ENCODE measurements around the gene USP33. TPM values are rescaled to one million over a fixed set of nuclear protein-coding genes. Genes with fewer than 3 reads are reported as not detected.
"Not testable (repeated sequence)": the region's sequence is repeated elsewhere in the genome, so short reads cannot be mapped to it uniquely, and the experiment has no call there.

USP33 gene
- total RNA-seq, 2 donors from 2014 or later: 46.6 to 47.1 TPM

GRCh38 chr1:77655431-77655974 is 104.1 kb downstream of the USP33 start:
- Mint-ChIP-seq H3K9me3 (peaks cover 0 to 2% of the 10 kb centered on the region in 2 donors), H3K4me3 (peak overlapping the region in 1 of 2 donors; percentile 66), H3K27ac (peak overlapping the region; percentile 92), H3K27me3 (ENCODE audit: low read depth) (no peaks in the 10 kb centered on the region), H3K4me1 (ENCODE audit: low read depth) (peaks cover 34% of the 10 kb centered on the region), H3K36me3 (ENCODE audit: insufficient read depth in 2 of 2) (peaks cover 6 to 32% of the 10 kb centered on the region in 2 donors)
- ATAC-seq (replicated peaks in 1 of 2) (peak; percentile 58 to 91), DNase-seq (no peak)

- peak overlapping the region; percentile 68 for H3K27ac Mint-ChIP-seq
- no peak overlapping the region for H3K4me3 Mint-ChIP-seq
- peaks cover 34% of the 10 kb centered on the region for H3K4me1 Mint-ChIP-seq (ENCODE audit: low read depth)
- H3K9me3 Mint-ChIP-seq: peaks cover 6 to 7% of the 10 kb centered on the region in 2 donors
- ATAC-seq (replicated peaks in 1 of 2) (no peak), DNase-seq (no peak)
- H3K27me3 Mint-ChIP-seq (ENCODE audit: low read depth): no peaks in the 10 kb centered on the region
- H3K36me3 Mint-ChIP-seq (ENCODE audit: insufficient read depth in 2 of 2): peaks cover 15 to 53% of the 10 kb centered on the region in 2 donors
These were observed 106.6 kb downstream of the USP33 start for GRCh38 chr1:77652970-77653516.

GRCh38 chr1:77652268-77652667 is 107.4 kb downstream of the USP33 start:
- Mint-ChIP-seq H3K4me1 (ENCODE audit: low read depth) (peaks cover 34% of the 10 kb centered on the region), H3K9me3 (peaks cover 7 to 8% of the 10 kb centered on the region in 2 donors), H3K36me3 (ENCODE audit: insufficient read depth in 2 of 2) (peaks cover 14 to 56% of the 10 kb centered on the region in 2 donors), H3K27ac (peak overlapping the region; percentile 72), H3K27me3 (ENCODE audit: low read depth) (no peaks in the 10 kb centered on the region), H3K4me3 (no peak overlapping the region)
- DNase-seq: no peak
- ATAC-seq (replicated peaks in 1 of 2): no peak

GRCh38 chr1:77649127-77649526 is 110.5 kb downstream of the USP33 start:
- peaks cover 5 to 8% of the 10 kb centered on the region in 2 donors for H3K9me3 Mint-ChIP-seq
- peaks cover 18 to 55% of the 10 kb centered on the region in 2 donors for H3K36me3 Mint-ChIP-seq (ENCODE audit: insufficient read depth in 2 of 2)
- DNase-seq (no peak), ATAC-seq (replicated peaks in 1 of 2) (no peak)
- H3K27ac Mint-ChIP-seq: no peak overlapping the region
- no peaks in the 10 kb centered on the region for H3K27me3 Mint-ChIP-seq (ENCODE audit: low read depth)
- H3K4me3 Mint-ChIP-seq: no peak overlapping the region
- H3K4me1 Mint-ChIP-seq (ENCODE audit: low read depth): peaks cover 18% of the 10 kb centered on the region

GRCh38 chr1:77646224-77646623 is 113.4 kb downstream of the USP33 start:
- H3K27ac Mint-ChIP-seq; H3K4me3 Mint-ChIP-seq; H3K9me3 Mint-ChIP-seq; DNase-seq; H3K4me1 Mint-ChIP-seq (ENCODE audit: low read depth); H3K27me3 Mint-ChIP-seq (ENCODE audit: low read depth); ATAC-seq (replicated peaks in 1 of 2): not testable (repeated sequence)
- peaks cover 14 to 36% of the 10 kb centered on the region in 2 donors for H3K36me3 Mint-ChIP-seq (ENCODE audit: insufficient read depth in 2 of 2)

Other genes starting within 250 kb of the USP33 start
- gene ZZZ3, start 77.2 kb downstream of the USP33 start, total RNA-seq: 10 to 100 TPM; 36.6 to 49.5 TPM
- 10 to 100 TPM; 11.9 to 12.4 TPM for gene MIGA1, start 19.8 kb upstream of the USP33 start, total RNA-seq
- gene NEXN, start 128.8 kb upstream of the USP33 start, total RNA-seq: 1 to 10 TPM; 1.1 to 1.4 TPM
- 100 to 1,000 TPM; 145 to 191 TPM for gene FUBP1, start 219.2 kb upstream of the USP33 start, total RNA-seq
- 10 to 100 TPM in 1 of 2 donors, 1 to 10 TPM in 1; 9.6 to 14.0 TPM for gene DNAJB4, start 245.1 kb upstream of the USP33 start, total RNA-seq